Measurements from ENCODE around the gene DCAF6.
A peak's percentile ranks its signal among the peaks of the same experiment; 100 is the strongest.

The DCAF6 gene

GRCh38 chr1:168095476-168095875 lies 159.0 kb downstream of the DCAF6 start:
- no peak overlapping the region for H4K8ac ChIP-seq (ENCODE audit: low read depth, low read length)
- H2AK5ac ChIP-seq (ENCODE audit: low read depth, low read length) = no peak overlapping the region
- H4K91ac ChIP-seq (ENCODE audit: low read depth, low read length, poor library complexity) = no peak overlapping the region
- H3K14ac ChIP-seq (ENCODE audit: low read length) = no peak overlapping the region
- H2BK12ac ChIP-seq (ENCODE audit: low read length) = no peak overlapping the region
- H3K27ac ChIP-seq (replicated peaks; ENCODE audit: low read length) = no peak overlapping the region
- no peak overlapping the region for H3K18ac ChIP-seq (ENCODE audit: low read length)
- WGBS, 2 donors (ENCODE audit: extremely low coverage in 2 of 2, insufficient read length in 2 of 2, insufficient replicate concordance in 1 of 2) = no CpG with 5 or more reads among the region's 6 CpGs
- no peaks in the 10 kb centered on the region for H3K9me3 ChIP-seq (replicated peaks in 1 of 2; ENCODE audit: control insufficient read depth in 2 of 2, insufficient read depth in 1 of 2, low read depth in 1 of 2, low read length in 2 of 2)
- H2BK5ac ChIP-seq (ENCODE audit: low read length) = no peak overlapping the region
- H2BK120ac ChIP-seq (ENCODE audit: low read depth, low read length) = no peak overlapping the region
- no peak overlapping the region for H2BK15ac ChIP-seq (ENCODE audit: low read length)
- peaks cover 29 to 96% of the 10 kb centered on the region in 2 donors for H3K36me3 ChIP-seq (replicated peaks in 1 of 2; ENCODE audit: control insufficient read depth in 2 of 2, insufficient read depth in 2 of 2, low read length in 2 of 2)
- H3K23ac ChIP-seq (ENCODE audit: low read depth, low read length, poor library complexity) = no peak overlapping the region
- peak overlapping the region; percentile 60 for H3K9ac ChIP-seq (ENCODE audit: low read depth, low read length, poor library complexity)
- no peak overlapping the region for H3K4ac ChIP-seq (ENCODE audit: low read length)
- H3K4me1 ChIP-seq (ENCODE audit: control insufficient read depth in 2 of 2, insufficient read depth in 1 of 2, low read depth in 1 of 2, low read length in 2 of 2) = peaks cover 0 to 13% of the 10 kb centered on the region in 2 donors
- DNase-seq (ENCODE audit: low spot score) = no peak
- H3K4me2 ChIP-seq (ENCODE audit: insufficient read depth, low read length, poor library complexity, severe bottlenecking) = no peak overlapping the region
- no peaks in the 10 kb centered on the region for H3K27me3 ChIP-seq (ENCODE audit: control insufficient read depth in 3 of 3, insufficient read depth in 3 of 3, low read depth in 1 of 3, low read length in 3 of 3)
- H3K4me3 ChIP-seq (ENCODE audit: low read length in 2 of 2) = no peak overlapping the region
- H2AFZ ChIP-seq (ENCODE audit: low read length) = no peak overlapping the region
- H3K79me1 ChIP-seq (ENCODE audit: low read depth, low read length) = peaks cover 3% of the 10 kb centered on the region

- H3K27me3 ChIP-seq (ENCODE audit: control insufficient read depth in 3 of 3, insufficient read depth in 3 of 3, low read depth in 1 of 3, low read length in 3 of 3) = no peaks in the 10 kb centered on the region
- H4K91ac ChIP-seq (ENCODE audit: low read depth, low read length, poor library complexity) = no peak overlapping the region
- no peak overlapping the region for H4K8ac ChIP-seq (ENCODE audit: low read depth, low read length)
- peaks cover 3% of the 10 kb centered on the region for H3K79me1 ChIP-seq (ENCODE audit: low read depth, low read length)
- H2BK12ac ChIP-seq (ENCODE audit: low read length) = no peak overlapping the region
- no peak overlapping the region for H3K4me3 ChIP-seq (ENCODE audit: low read length in 2 of 2)
- H2BK5ac ChIP-seq (ENCODE audit: low read length) = no peak overlapping the region
- no peak overlapping the region for H2BK120ac ChIP-seq (ENCODE audit: low read depth, low read length)
- no peak overlapping the region for H3K14ac ChIP-seq (ENCODE audit: low read length)
- H3K27ac ChIP-seq (replicated peaks; ENCODE audit: low read length) = no peak overlapping the region
- WGBS, 2 donors (ENCODE audit: extremely low coverage in 2 of 2, insufficient read length in 2 of 2, insufficient replicate concordance in 1 of 2) = no CpG with 5 or more reads among the region's 27 CpGs
- peaks cover 0 to 13% of the 10 kb centered on the region in 2 donors for H3K4me1 ChIP-seq (ENCODE audit: control insufficient read depth in 2 of 2, insufficient read depth in 1 of 2, low read depth in 1 of 2, low read length in 2 of 2)
- peaks cover 29 to 91% of the 10 kb centered on the region in 2 donors for H3K36me3 ChIP-seq (replicated peaks in 1 of 2; ENCODE audit: control insufficient read depth in 2 of 2, insufficient read depth in 2 of 2, low read length in 2 of 2)
- no peaks in the 10 kb centered on the region for H3K9me3 ChIP-seq (replicated peaks in 1 of 2; ENCODE audit: control insufficient read depth in 2 of 2, insufficient read depth in 1 of 2, low read depth in 1 of 2, low read length in 2 of 2)
- no peak overlapping the region for H3K4me2 ChIP-seq (ENCODE audit: insufficient read depth, low read length, poor library complexity, severe bottlenecking)
- peak overlapping the region; percentile 83 for H3K23ac ChIP-seq (ENCODE audit: low read depth, low read length, poor library complexity)
- no peak overlapping the region for H3K18ac ChIP-seq (ENCODE audit: low read length)
- H3K9ac ChIP-seq (ENCODE audit: low read depth, low read length, poor library complexity) = peak overlapping the region; percentile 47
- H2AK5ac ChIP-seq (ENCODE audit: low read depth, low read length) = peak overlapping the region; percentile 12
- no peak overlapping the region for H3K4ac ChIP-seq (ENCODE audit: low read length)
- H2BK15ac ChIP-seq (ENCODE audit: low read length) = no peak overlapping the region
- H2AFZ ChIP-seq (ENCODE audit: low read length) = no peak overlapping the region
- DNase-seq (ENCODE audit: low spot score) = no peak
Measured at GRCh38 chr1:168096296-168097165, 160.0 kb downstream of the DCAF6 start.

GRCh38 chr1:168097921-168098528 lies 161.5 kb downstream of the DCAF6 start:
- Histone ChIP-seq H3K4me3 (ENCODE audit: low read length in 2 of 2) (no peak overlapping the region), H3K23ac (ENCODE audit: low read depth, low read length, poor library complexity) (no peak overlapping the region), H4K91ac (ENCODE audit: low read depth, low read length, poor library complexity) (no peak overlapping the region), H2BK12ac (ENCODE audit: low read length) (no peak overlapping the region), H2BK5ac (ENCODE audit: low read length) (no peak overlapping the region), H3K9me3 (replicated peaks in 1 of 2; ENCODE audit: control insufficient read depth in 2 of 2, insufficient read depth in 1 of 2, low read depth in 1 of 2, low read length in 2 of 2) (no peaks in the 10 kb centered on the region), H3K36me3 (replicated peaks in 1 of 2; ENCODE audit: control insufficient read depth in 2 of 2, insufficient read depth in 2 of 2, low read length in 2 of 2) (peaks cover 28 to 89% of the 10 kb centered on the region in 2 donors), H2BK15ac (ENCODE audit: low read length) (no peak overlapping the region), H3K4me2 (ENCODE audit: insufficient read depth, low read length, poor library complexity, severe bottlenecking) (no peak overlapping the region), H4K8ac (ENCODE audit: low read depth, low read length) (no peak overlapping the region), H3K18ac (ENCODE audit: low read length) (no peak overlapping the region), H3K79me1 (ENCODE audit: low read depth, low read length) (no peaks in the 10 kb centered on the region), H3K4ac (ENCODE audit: low read length) (no peak overlapping the region), H3K4me1 (ENCODE audit: control insufficient read depth in 2 of 2, insufficient read depth in 1 of 2, low read depth in 1 of 2, low read length in 2 of 2) (peaks cover 0 to under 1% of the 10 kb centered on the region in 2 donors), H3K14ac (ENCODE audit: low read length) (no peak overlapping the region), H2AFZ (ENCODE audit: low read length) (no peak overlapping the region), H2AK5ac (ENCODE audit: low read depth, low read length) (no peak overlapping the region), H2BK120ac (ENCODE audit: low read depth, low read length) (no peak overlapping the region), H3K9ac (ENCODE audit: low read depth, low read length, poor library complexity) (no peak overlapping the region), H3K27ac (replicated peaks; ENCODE audit: low read length) (no peak overlapping the region), H3K27me3 (ENCODE audit: control insufficient read depth in 3 of 3, insufficient read depth in 3 of 3, low read depth in 1 of 3, low read length in 3 of 3) (no peaks in the 10 kb centered on the region)
- no CpG with 5 or more reads among the region's 12 CpGs for WGBS, 2 donors (ENCODE audit: extremely low coverage in 2 of 2, insufficient read length in 2 of 2, insufficient replicate concordance in 1 of 2)
- DNase-seq (ENCODE audit: low spot score) = no peak

Data from neuronal stem cell (in vitro differentiated cells).